H1 (cell line): ENCODE measurements around the gene TAS1R3. TPM values are rescaled to one million over a fixed set of nuclear protein-coding genes. Genes with fewer than 3 reads are reported as not detected.

Experiments
- CTCF ChIA-PET: fragments of 300-600 bp; sonication (Branson Sonifier 250); formaldehyde crosslinking; loops from one replicate; lab custom pipeline; 2021; ENCODE audit not compliant: partially characterized antibody; lab: Charles Lee
- POLR2A ChIA-PET: fragments of 300-600 bp; sonication (Branson Sonifier 250); formaldehyde crosslinking; loops from one replicate; lab custom pipeline; 2021; ENCODE audit warnings: inconsistent platforms; ENCODE audit not compliant: partially characterized antibody; lab: Charles Lee
- DNase-seq, 2 experiments: peaks; one replicate each; pipeline versions ENCODE4 v3.0.0 to v3.0.0-alpha.2; 2010 to 2022; ENCODE audit warnings: low spot score in 2 of 2, low read depth in 1 of 2, mixed read lengths in 1 of 2
- FAIRE-seq: peaks from 2 replicates; lab custom pipeline; 2011; peaks lifted over from hg19 to GRCh38; lab: Jason Lieb, UNC
- H2AFZ ChIP-seq: 2 replicates; pipeline ENCODE4 v1.8.1; 2012; ENCODE audit warnings: low read length, inconsistent platforms
- H2AK5ac ChIP-seq: 2 replicates; pipeline ENCODE4 v1.6.1; 2013; ENCODE audit warnings: low read depth, low read length
- H2BK120ac ChIP-seq: replicated peaks from 2 replicates; pipeline ENCODE3; 2013; ENCODE audit warnings: low read depth, low read length, inconsistent platforms
- H2BK12ac ChIP-seq: 2 replicates; pipeline ENCODE4 v1.6.1; 2013; ENCODE audit warnings: low read depth, low read length
- H2BK15ac ChIP-seq: 2 replicates; pipeline ENCODE4 v1.6.1; 2013; ENCODE audit warnings: low read length
- H2BK20ac ChIP-seq: 2 replicates; pipeline ENCODE4 v1.6.1; 2013; ENCODE audit warnings: low read length
- H2BK5ac ChIP-seq: 2 replicates; pipeline ENCODE4 v1.6.1; 2013; ENCODE audit warnings: low read depth, low read length
- H3K14ac ChIP-seq: 2 replicates; pipeline ENCODE4 v1.6.1; 2013; ENCODE audit warnings: inconsistent platforms; ENCODE audit not compliant: insufficient read length
- H3K18ac ChIP-seq: 2 replicates; pipeline ENCODE4 v1.6.1; 2013; ENCODE audit warnings: low read length; ENCODE audit errors: extremely low read depth
- H3K23ac ChIP-seq: 2 replicates; pipeline ENCODE4 v1.6.1; 2013; ENCODE audit warnings: inconsistent platforms; ENCODE audit not compliant: insufficient read length
- H3K23me2 ChIP-seq: 2 replicates; pipeline ENCODE4 v1.6.1; 2013; ENCODE audit warnings: low read depth, low read length
- H3K27ac ChIP-seq: 2 replicates; pipeline ENCODE4 v1.6.1; 2011; ENCODE audit warnings: low read depth, low read length, inconsistent platforms
- H3K27me3 ChIP-seq, 4 experiments: replicated peaks in 1 of 4; 1 replicate in 1 of 4; 2 replicates in 3 of 4; pipeline versions ENCODE4 v1.6.1 to v1.8.1; 2011 to 2013; ENCODE audit warnings: low read length in 3 of 4, mild to moderate bottlenecking in 3 of 4, inconsistent platforms in 2 of 4, mixed read lengths in 2 of 4, moderate library complexity in 1 of 4; ENCODE audit not compliant: control insufficient read depth in 3 of 4, insufficient read depth in 3 of 4; ENCODE audit errors: extremely low read depth in 1 of 4
- H3K36me3 ChIP-seq, 4 experiments: 2 replicates each; pipeline versions ENCODE4 v1.6.1 to v1.8.1; 2011 to 2013; ENCODE audit warnings: mild to moderate bottlenecking in 4 of 4, low read length in 3 of 4, moderate library complexity in 2 of 4, control low read depth in 1 of 4, inconsistent platforms in 1 of 4; ENCODE audit not compliant: insufficient read depth in 4 of 4, control insufficient read depth in 2 of 4
- H3K4ac ChIP-seq: replicated peaks from 2 replicates; pipeline ENCODE3; 2013; ENCODE audit warnings: low read length, low read depth, mixed read lengths, inconsistent platforms; ENCODE audit not compliant: insufficient read length
- H3K4me1 ChIP-seq, 4 experiments: replicated peaks in 1 of 4; 1 replicate in 1 of 4; 2 replicates in 3 of 4; pipeline versions ENCODE4 v1.6.1 to v1.8.1; 2011 to 2013; ENCODE audit warnings: low read length in 3 of 4, inconsistent platforms in 2 of 4, mixed read lengths in 1 of 4; ENCODE audit not compliant: insufficient read depth in 4 of 4, control insufficient read depth in 3 of 4
- H3K4me2 ChIP-seq, 2 experiments: 2 replicates each; pipeline versions ENCODE4 v1.6.1 to v1.8.1; 2011 to 2013; ENCODE audit warnings: low read depth in 2 of 2, low read length in 2 of 2, control low read depth in 1 of 2, inconsistent platforms in 1 of 2, mild to moderate bottlenecking in 1 of 2; ENCODE audit not compliant: insufficient read depth in 1 of 2
- H3K4me3 ChIP-seq, 4 experiments: fragments of 200-600, 300-600 bp in 1 of 4; sonication (generic), shearing (Covaris generic), sonication (Bioruptor Twin) in 1 of 4; 2 replicates each; pipeline versions ENCODE4 v1.5.1 to v1.8.1; 2011 to 2016; ENCODE audit warnings: low read length in 4 of 4, low read depth in 3 of 4, control low read depth in 2 of 4, inconsistent platforms in 2 of 4, mild to moderate bottlenecking in 2 of 4, mixed read lengths in 1 of 4, moderate library complexity in 1 of 4; ENCODE audit not compliant: insufficient read depth in 2 of 4; ENCODE audit errors: extremely low read depth in 1 of 4
- H3K56ac ChIP-seq: replicated peaks from 2 replicates; pipeline ENCODE3; 2013; ENCODE audit warnings: low read depth, mild to moderate bottlenecking, mixed read lengths, low read length, inconsistent platforms; ENCODE audit not compliant: insufficient read length
- H3K79me1 ChIP-seq: 2 replicates; pipeline ENCODE4 v1.6.1; 2013; ENCODE audit warnings: low read depth, low read length, control low read depth
- H3K79me2 ChIP-seq, 2 experiments: 2 replicates each; pipeline versions ENCODE4 v1.6.1 to v1.8.1; 2012 to 2013; ENCODE audit warnings: low read length in 2 of 2, mild to moderate bottlenecking in 2 of 2, inconsistent platforms in 1 of 2; ENCODE audit not compliant: insufficient read depth in 2 of 2, control insufficient read depth in 1 of 2
- H3K9ac ChIP-seq, 4 experiments: replicated peaks in 1 of 4; 1 replicate in 1 of 4; 2 replicates in 3 of 4; pipeline versions ENCODE4 v1.6.1 to v1.8.1; 2011 to 2013; ENCODE audit warnings: low read depth in 3 of 4, low read length in 3 of 4, control low read depth in 2 of 4, mild to moderate bottlenecking in 2 of 4, moderate library complexity in 2 of 4, inconsistent platforms in 1 of 4; ENCODE audit errors: extremely low read depth in 1 of 4
- H3K9me3 ChIP-seq, 2 experiments: 2 replicates each; pipeline versions ENCODE4 v1.6.1 to v1.8.1; 2012 to 2013; ENCODE audit warnings: mild to moderate bottlenecking in 2 of 2, moderate library complexity in 2 of 2, control low read depth in 1 of 2, inconsistent platforms in 1 of 2, low read depth in 1 of 2, low read length in 1 of 2, mixed read lengths in 1 of 2; ENCODE audit not compliant: insufficient read depth in 2 of 2
- H4K20me1 ChIP-seq, 2 experiments: replicated peaks in 1 of 2; 2 replicates each; pipeline versions ENCODE3 to v1.8.1; 2011 to 2013; ENCODE audit warnings: inconsistent platforms in 2 of 2, low read length in 2 of 2, mild to moderate bottlenecking in 1 of 2; ENCODE audit not compliant: insufficient read depth in 2 of 2, control insufficient read depth in 1 of 2
- H4K5ac ChIP-seq: 2 replicates; pipeline ENCODE4 v1.6.1; 2013; ENCODE audit warnings: low read length, low read depth, mixed read lengths, inconsistent platforms; ENCODE audit not compliant: insufficient read length
- H4K8ac ChIP-seq: 2 replicates; pipeline ENCODE4 v1.8.0; 2013; ENCODE audit warnings: mild to moderate bottlenecking, moderate library complexity, low read length, inconsistent platforms; ENCODE audit not compliant: insufficient read depth; ENCODE audit errors: extremely low read depth
- H4K91ac ChIP-seq: replicated peaks from 2 replicates; pipeline ENCODE3; 2013; ENCODE audit warnings: low read length, mixed read lengths, inconsistent platforms; ENCODE audit not compliant: insufficient read length
- ASH2L ChIP-seq: fragments of 200-600, 300-600 bp; sonication (generic); IDR thresholded peaks from one replicate; pipeline ENCODE4 v1.7.1; 2017; ENCODE audit warnings: low read length
- BRCA1 ChIP-seq: IDR thresholded peaks from 2 replicates; pipeline ENCODE4 v1.6.1; 2012; ENCODE audit warnings: low read depth, low read length, improper control_type of control experiment
- CBX5 ChIP-seq: fragments of 300-800, 300-1000 bp; sonication (generic); IDR thresholded peaks from 2 replicates; pipeline ENCODE4 v1.7.1; 2016; ENCODE audit warnings: antibody characterized with exemption, low read length, low read depth
- CHD2 ChIP-seq: IDR thresholded peaks from 2 replicates; pipeline ENCODE4 v1.6.1; 2012; ENCODE audit warnings: low read length, improper control_type of control experiment
- GABPA ChIP-seq: IDR thresholded peaks from 2 replicates; pipeline ENCODE4 v1.6.1; 2011; ENCODE audit warnings: mild to moderate bottlenecking, low read length, moderate library complexity, borderline replicate concordance; ENCODE audit not compliant: insufficient read depth
- HDAC2 ChIP-seq, 2 experiments: fragments of 300-600 bp in 1 of 2; sonication (generic) in 1 of 2; IDR thresholded peaks; 2 replicates each; pipeline ENCODE4 v1.6.1; 2011 to 2012; ENCODE audit warnings: low read depth in 2 of 2, low read length in 2 of 2, mild to moderate bottlenecking in 2 of 2, moderate library complexity in 2 of 2, borderline replicate concordance in 1 of 2, inconsistent platforms in 1 of 2
- SIRT6 ChIP-seq: IDR thresholded peaks from one replicate; pipeline ENCODE4 v1.7.1; 2012; ENCODE audit warnings: low read length, inconsistent platforms
- WGBS, 2 experiments: shearing (Covaris generic) in 1 of 2; methylation state at CpG; one replicate each; pipeline versions ENCODE4 v1.1.6 to v1.1.7; 2013 to 2015; ENCODE audit warnings: low lambda C conversion rate in 2 of 2, mixed read lengths in 2 of 2, inconsistent platforms in 1 of 2, low coverage in 1 of 2, missing lambda C conversion rate in 1 of 2; ENCODE audit not compliant: insufficient replicate concordance in 2 of 2, insufficient coverage in 1 of 2, insufficient read length in 1 of 2; ENCODE audit errors: extremely low coverage in 1 of 2, missing lambda C conversion rate in 1 of 2; 5-methylcytosine and 5-hydroxymethylcytosine counted together
- polyA plus RNA-seq, 7 experiments: library from polyadenylated mRNA; depleted of rRNA in 3 of 7; stranded (reverse) in 5 of 7; unstranded in 2 of 7; fragments of >200 nt in 5 of 7; fragments of 200-250 nt in 2 of 7; gene quantifications; 1 replicate in 5 of 7; 2 replicates in 1 of 7; 4 replicates in 1 of 7; pipeline versions ENCODE4 v1.2.1 to v1.2.3, GENCODE V29; 2011 to 2013; ENCODE audit warnings: missing spikeins in 2 of 7, mixed read lengths in 2 of 7
- total RNA-seq: library from RNA; stranded (reverse); fragmentation: NEBNext Ultra II Directional; extraction: Animal tissue kit (Norgen Biotek cat#: 25700); gene quantifications from 2 replicates; pipeline ENCODE4 v1.2.1, GENCODE V29; 2021
- TF ChIP-seq, protein P1 (sequence below): IDR thresholded peaks from 2 replicates; pipeline ENCODE4 v1.6.1; 2012; ENCODE audit warnings: low read length, inconsistent platforms

TAS1R3 gene
- total and polyA plus RNA-seq, 2 of the 8 experiments (the other 6 are each of a cell fraction or from before 2014, with no cell fraction given), result 0.03 to 0.19 TPM

DNA sequence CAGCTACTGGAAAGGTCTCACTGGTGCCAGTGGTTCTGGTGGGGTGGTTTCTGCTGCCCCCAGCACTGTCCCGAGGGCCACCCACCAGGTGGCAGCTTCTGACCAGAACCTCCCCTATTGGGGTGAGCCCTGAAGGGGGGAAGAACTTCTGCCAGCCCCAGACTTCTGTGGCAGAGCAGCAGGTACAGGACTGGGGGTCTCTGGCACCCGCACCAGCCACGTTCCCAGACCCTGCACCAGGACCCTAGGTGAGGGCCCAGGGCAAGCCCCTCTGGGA lies 21.0 kb upstream of the TAS1R3 start:
- FAIRE-seq (no peak), DNase-seq (no peak)
- no peak overlapping the region for H3K23ac ChIP-seq
- H2AFZ ChIP-seq, result no peak overlapping the region
- H2BK20ac ChIP-seq, result no peak overlapping the region
- H3K79me2 ChIP-seq, result peaks cover 0 to 6% of the 10 kb centered on the region in 2 experiments; a peak in 1 of 4 replicates
- no peak overlapping the region for H3K56ac ChIP-seq
- H3K27me3 ChIP-seq, result peaks cover 0 to 4% (median 1%) of the 10 kb centered on the region in 4 experiments; a peak in 1 of 7 replicates
- H2BK15ac ChIP-seq, result no peak overlapping the region
- peaks cover 17 to 42% (median 36%) of the 10 kb centered on the region in 4 experiments for H3K36me3 ChIP-seq
- CTCF ChIA-PET, result interaction anchor here (0.8 to 1.6 kb wide), 8 partner anchors 9 to 95 kb away, joined by 3 to 8 read pairs (median 3); no protein-coding TSS in a partner anchor
- no peaks in the 10 kb centered on the region for H3K9me3 ChIP-seq
- H4K5ac ChIP-seq, result no peak overlapping the region
- H3K14ac ChIP-seq, result no peak overlapping the region
- WGBS, 2 experiments, result 89% methylated on average over 3 of the region's 3 CpGs; no CpG with 5 or more reads in 1 of the 2 experiments
- no peak overlapping the region for H4K91ac ChIP-seq
- peak overlapping the region; percentile 66 to 78; a peak in 3 of 4 replicates for H3K4me2 ChIP-seq
- H2AK5ac ChIP-seq, result no peak overlapping the region
- H4K20me1 ChIP-seq, result peaks cover 5 to 29% of the 10 kb centered on the region in 2 experiments
- peaks cover 4% of the 10 kb centered on the region for H3K79me1 ChIP-seq
- no peak for TF ChIP-seq CHD2
- no peak for TF ChIP-seq GABPA
- TF ChIP-seq CBX5, result no peak
- no peak for TF ChIP-seq BRCA1
- TF ChIP-seq, protein P1, sequence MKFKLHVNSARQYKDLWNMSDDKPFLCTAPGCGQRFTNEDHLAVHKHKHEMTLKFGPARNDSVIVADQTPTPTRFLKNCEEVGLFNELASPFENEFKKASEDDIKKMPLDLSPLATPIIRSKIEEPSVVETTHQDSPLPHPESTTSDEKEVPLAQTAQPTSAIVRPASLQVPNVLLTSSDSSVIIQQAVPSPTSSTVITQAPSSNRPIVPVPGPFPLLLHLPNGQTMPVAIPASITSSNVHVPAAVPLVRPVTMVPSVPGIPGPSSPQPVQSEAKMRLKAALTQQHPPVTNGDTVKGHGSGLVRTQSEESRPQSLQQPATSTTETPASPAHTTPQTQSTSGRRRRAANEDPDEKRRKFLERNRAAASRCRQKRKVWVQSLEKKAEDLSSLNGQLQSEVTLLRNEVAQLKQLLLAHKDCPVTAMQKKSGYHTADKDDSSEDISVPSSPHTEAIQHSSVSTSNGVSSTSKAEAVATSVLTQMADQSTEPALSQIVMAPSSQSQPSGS, result peak; percentile 58; the same call in 1 of the 2 replicates
- TF ChIP-seq SIRT6, result no peak
- no peak for TF ChIP-seq ASH2L
- no peak for TF ChIP-seq HDAC2 (IDR thresholded peaks at IDR 0.05; ENCODE audit: borderline replicate concordance in 1 of 2, low read depth in 2 of 2, low read length in 2 of 2)
- TF ChIP-seq, all 59 proteins: peak for 1
- no peak overlapping the region for H3K18ac ChIP-seq
- peaks cover 21% of the 10 kb centered on the region; the same call in 1 of the 2 replicates for H3K23me2 ChIP-seq
- H2BK120ac ChIP-seq, result no peak overlapping the region
- peaks cover 0 to 36% (median 23%) of the 10 kb centered on the region in 4 experiments; a peak in 6 of 7 replicates for H3K4me1 ChIP-seq
- POLR2A ChIA-PET, result interaction anchor here (0.8 to 10.1 kb wide), 15 partner anchors 8 to 255 kb away, joined by 3 to 134 read pairs (median 4); partner anchors contain the start of genes CCNL2 and TAS1R3
- no peak overlapping the region for H3K4ac ChIP-seq
- no peak overlapping the region for H2BK5ac ChIP-seq
- peak overlapping the region; percentile 57; the same call in 1 of the 2 replicates for H4K8ac ChIP-seq
- H3K27ac ChIP-seq, result no peak overlapping the region
- H2BK12ac ChIP-seq, result no peak overlapping the region
- H3K9ac ChIP-seq, result no peak overlapping the region; a peak in 1 of 7 replicates
- peak overlapping the region in 1 of 4 experiments; percentile 98; a peak in 2 of 8 replicates for H3K4me3 ChIP-seq
